Neural progenitor cell (in vitro differentiated cells): Measurements from ENCODE around the gene MYO16. TPM values are rescaled to one million over a fixed set of nuclear protein-coding genes. Genes with fewer than 3 reads are reported as not detected.

Source experiments
- DNase-seq: peaks from one replicate; pipeline ENCODE4 v3.0.0-alpha.2; 2016; ENCODE audit warnings: low spot score
- H2AFZ ChIP-seq: fragments of 200-600 bp; sonication (generic); replicated peaks from 2 replicates; pipeline ENCODE4 v1.6.1; 2016; ENCODE audit warnings: antibody characterized with exemption
- H3F3A ChIP-seq: fragments of 200-600 bp; sonication (generic); 2 replicates; pipeline ENCODE4 v1.6.1; 2016; ENCODE audit warnings: antibody characterized with exemption, low read depth
- H3K27ac ChIP-seq: fragments of 200-600 bp; sonication (generic); 2 replicates; pipeline ENCODE4 v1.5.1; 2016; ENCODE audit warnings: mild to moderate bottlenecking
- H3K27me3 ChIP-seq: fragments of 200-600 bp; sonication (generic); 2 replicates; pipeline ENCODE4 v1.6.1; 2016; ENCODE audit warnings: mild to moderate bottlenecking, moderate library complexity
- H3K36me3 ChIP-seq: fragments of 200-600 bp; sonication (generic); 2 replicates; pipeline ENCODE4 v1.5.1; 2016
- H3K4me1 ChIP-seq: fragments of 200-600 bp; sonication (generic); 2 replicates; pipeline ENCODE4 v1.6.1; 2016; ENCODE audit warnings: mixed run types
- H3K4me2 ChIP-seq: fragments of 200-600 bp; sonication (generic); 2 replicates; pipeline ENCODE4 v1.6.1; 2016
- H3K4me3 ChIP-seq: fragments of 200-600 bp; sonication (generic); 2 replicates; pipeline ENCODE4 v1.5.1; 2016
- H3K79me2 ChIP-seq: fragments of 200-600 bp; sonication (generic); 2 replicates; pipeline ENCODE4 v1.6.1; 2016; ENCODE audit warnings: low read depth
- H3K9ac ChIP-seq: fragments of 200-600 bp; sonication (generic); 2 replicates; pipeline ENCODE4 v1.6.1; 2016
- H3K9me3 ChIP-seq: fragments of 200-600 bp; sonication (generic); 2 replicates; pipeline ENCODE4 v1.5.1; 2016; ENCODE audit warnings: low read depth
- H4K20me1 ChIP-seq: fragments of 200-600 bp; sonication (generic); 2 replicates; pipeline ENCODE4 v1.6.1; 2016; ENCODE audit warnings: low read depth
- H3K27ac Mint-ChIP-seq: 3 replicates; pipeline ENCODE4 v1.8.0; 2021; ENCODE audit warnings: mixed read lengths
- H3K27me3 Mint-ChIP-seq: 2 replicates; pipeline ENCODE4 v1.8.0; 2022; ENCODE audit warnings: low read depth, mild to moderate bottlenecking, inconsistent platforms, moderate library complexity, mixed read lengths; ENCODE audit not compliant: insufficient read depth
- H3K36me3 Mint-ChIP-seq: 3 replicates; pipeline ENCODE4 v1.8.0; 2021; ENCODE audit warnings: mixed read lengths
- H3K4me1 Mint-ChIP-seq: 3 replicates; pipeline ENCODE4 v1.8.0; 2021; ENCODE audit warnings: mixed read lengths
- H3K4me3 Mint-ChIP-seq: 3 replicates; pipeline ENCODE4 v1.8.0; 2021; ENCODE audit warnings: mild to moderate bottlenecking, moderate library complexity, mixed read lengths
- H3K9me3 Mint-ChIP-seq: 3 replicates; pipeline ENCODE4 v1.8.0; 2020; ENCODE audit warnings: mixed read lengths
- EZH2 ChIP-seq: fragments of 200-600 bp; sonication (generic); IDR thresholded peaks from 2 replicates; pipeline ENCODE4 v1.6.1; 2017; ENCODE audit warnings: antibody characterized with exemption, mild to moderate bottlenecking, moderate library complexity
- EZH2phosphoT487 ChIP-seq: fragments of 200-600 bp; sonication (generic); IDR thresholded peaks from 2 replicates; pipeline ENCODE4 v1.6.1; 2017; ENCODE audit warnings: antibody characterized with exemption
- total RNA-seq: library from RNA; depleted of rRNA; stranded (reverse); fragments of >200 nt; gene quantifications from 2 replicates; pipeline ENCODE4 v1.2.3, GENCODE V29; 2015; ENCODE audit warnings: low replicate concordance
- TF ChIP-seq, protein P1 (sequence below): fragments of 200-600 bp; sonication (generic); IDR thresholded peaks from 2 replicates; pipeline ENCODE4 v1.5.1; 2017; ENCODE audit warnings: antibody characterized with exemption, mild to moderate bottlenecking

The MYO16 gene
- total RNA-seq, 1 donor from 2014 or later, result 0.41 TPM

DNA sequence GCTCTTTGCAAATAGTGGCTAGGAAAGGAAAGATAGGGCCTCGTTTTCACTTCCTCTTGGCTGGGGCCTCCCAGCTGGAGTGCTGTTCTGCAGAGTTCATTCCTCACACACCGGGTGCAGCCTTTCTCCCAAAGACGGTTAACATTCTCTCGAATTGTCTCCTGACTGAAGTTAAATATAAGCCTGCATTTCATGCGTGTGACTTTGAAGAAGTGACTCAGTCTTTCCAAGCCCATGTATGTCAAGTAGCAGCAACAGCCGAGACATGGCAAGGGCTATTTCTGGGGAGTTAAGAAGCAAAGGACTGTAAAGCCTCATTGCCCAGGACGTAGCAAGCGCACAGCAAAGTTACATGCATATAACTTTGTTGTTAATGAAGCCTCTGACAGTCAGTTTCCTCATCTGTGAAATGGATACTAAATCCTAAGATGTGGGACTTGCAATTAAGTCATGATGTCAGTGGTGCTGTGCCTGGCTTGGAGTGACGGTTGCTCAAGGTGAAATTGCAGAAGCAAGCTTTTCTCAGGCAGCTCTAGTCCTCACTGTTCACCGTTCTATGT lies 502.4 kb downstream of the MYO16 start:
- Histone ChIP-seq H3K4me2 (no peak overlapping the region), H3K27me3 (no peaks in the 10 kb centered on the region), H3K27ac (no peak overlapping the region), H3K79me2 (no peaks in the 10 kb centered on the region), H3K4me1 (peaks cover 12% of the 10 kb centered on the region), H3K36me3 (no peaks in the 10 kb centered on the region), H3K4me3 (no peak overlapping the region), H3K9me3 (no peaks in the 10 kb centered on the region), H3F3A (no peaks in the 10 kb centered on the region), H2AFZ (no peak overlapping the region), H4K20me1 (no peaks in the 10 kb centered on the region), H3K9ac (no peak overlapping the region)
- H3K27me3 Mint-ChIP-seq, result no peaks in the 10 kb centered on the region
- no peak overlapping the region for H3K27ac Mint-ChIP-seq
- peaks cover 26% of the 10 kb centered on the region for H3K4me1 Mint-ChIP-seq
- TF ChIP-seq, protein P1, sequence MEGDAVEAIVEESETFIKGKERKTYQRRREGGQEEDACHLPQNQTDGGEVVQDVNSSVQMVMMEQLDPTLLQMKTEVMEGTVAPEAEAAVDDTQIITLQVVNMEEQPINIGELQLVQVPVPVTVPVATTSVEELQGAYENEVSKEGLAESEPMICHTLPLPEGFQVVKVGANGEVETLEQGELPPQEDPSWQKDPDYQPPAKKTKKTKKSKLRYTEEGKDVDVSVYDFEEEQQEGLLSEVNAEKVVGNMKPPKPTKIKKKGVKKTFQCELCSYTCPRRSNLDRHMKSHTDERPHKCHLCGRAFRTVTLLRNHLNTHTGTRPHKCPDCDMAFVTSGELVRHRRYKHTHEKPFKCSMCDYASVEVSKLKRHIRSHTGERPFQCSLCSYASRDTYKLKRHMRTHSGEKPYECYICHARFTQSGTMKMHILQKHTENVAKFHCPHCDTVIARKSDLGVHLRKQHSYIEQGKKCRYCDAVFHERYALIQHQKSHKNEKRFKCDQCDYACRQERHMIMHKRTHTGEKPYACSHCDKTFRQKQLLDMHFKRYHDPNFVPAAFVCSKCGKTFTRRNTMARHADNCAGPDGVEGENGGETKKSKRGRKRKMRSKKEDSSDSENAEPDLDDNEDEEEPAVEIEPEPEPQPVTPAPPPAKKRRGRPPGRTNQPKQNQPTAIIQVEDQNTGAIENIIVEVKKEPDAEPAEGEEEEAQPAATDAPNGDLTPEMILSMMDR, result no peak
- TF ChIP-seq EZH2 (no peak), EZH2phosphoT487 (no peak)
- no peaks in the 10 kb centered on the region for H3K36me3 Mint-ChIP-seq
- DNase-seq, result no peak
- H3K4me3 Mint-ChIP-seq, result no peak overlapping the region
- no peaks in the 10 kb centered on the region for H3K9me3 Mint-ChIP-seq

DNA sequence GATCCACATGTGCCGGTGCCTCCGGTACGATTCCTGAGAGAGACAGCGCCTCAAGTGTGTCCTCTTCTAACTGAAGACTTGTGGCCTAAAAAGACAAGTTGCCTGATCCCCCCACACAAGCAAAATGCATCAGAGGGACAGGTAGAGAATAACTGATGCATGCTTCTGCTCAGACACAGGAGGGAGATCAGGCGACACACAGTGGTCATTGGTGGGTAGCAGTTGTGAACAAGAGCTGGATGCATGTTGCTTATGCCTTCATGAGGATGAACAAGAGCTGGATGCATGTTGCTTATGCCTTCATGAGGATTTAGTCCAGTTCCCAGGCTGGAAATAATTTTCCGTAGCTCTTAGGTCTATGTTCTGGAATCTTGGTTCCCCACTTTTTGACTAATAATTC lies 505.6 kb downstream of the MYO16 start:
- Mint-ChIP-seq H3K27ac (peak overlapping the region; percentile 16), H3K4me3 (no peak overlapping the region), H3K4me1 (peaks cover 21% of the 10 kb centered on the region), H3K36me3 (peaks cover 6% of the 10 kb centered on the region), H3K27me3 (no peaks in the 10 kb centered on the region), H3K9me3 (peaks cover 9% of the 10 kb centered on the region)
- H3K4me2 ChIP-seq, result no peak overlapping the region
- no peaks in the 10 kb centered on the region for H3K36me3 ChIP-seq
- DNase-seq, result no peak
- H3K79me2 ChIP-seq, result no peaks in the 10 kb centered on the region
- H4K20me1 ChIP-seq, result no peaks in the 10 kb centered on the region
- TF ChIP-seq, protein P1, result peak; percentile 31
- TF ChIP-seq EZH2phosphoT487, result no peak
- H3K27ac ChIP-seq, result no peak overlapping the region
- no peaks in the 10 kb centered on the region for H3F3A ChIP-seq
- H2AFZ ChIP-seq, result no peak overlapping the region
- peaks cover 5% of the 10 kb centered on the region for H3K4me1 ChIP-seq
- H3K9ac ChIP-seq, result no peak overlapping the region
- no peak overlapping the region for H3K4me3 ChIP-seq
- no peaks in the 10 kb centered on the region for H3K9me3 ChIP-seq
- H3K27me3 ChIP-seq, result no peaks in the 10 kb centered on the region

DNA sequence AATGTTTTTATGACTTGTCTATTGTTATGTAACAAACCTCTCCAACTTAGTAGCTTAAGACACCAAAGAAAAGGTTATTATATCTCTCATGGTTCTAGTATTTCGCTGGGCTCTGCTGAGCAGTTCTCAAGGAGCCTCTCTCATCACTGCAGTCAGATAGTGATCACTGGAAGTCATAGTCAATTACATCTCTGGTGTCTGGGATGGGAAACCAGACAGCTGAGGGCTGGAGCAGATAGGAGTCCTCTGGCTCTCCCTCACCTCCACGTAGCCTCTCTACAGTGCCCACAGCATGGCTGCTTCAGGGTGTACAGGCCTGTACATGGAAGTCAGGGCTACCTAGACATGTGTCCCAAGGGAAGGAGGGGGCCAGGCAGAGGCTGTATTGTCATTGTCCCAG lies 507.5 kb downstream of the MYO16 start:
- Histone ChIP-seq H3K4me1 (no peaks in the 10 kb centered on the region), H3K27ac (no peak overlapping the region), H3K27me3 (no peaks in the 10 kb centered on the region), H3K4me2 (no peak overlapping the region), H2AFZ (no peak overlapping the region), H3F3A (no peaks in the 10 kb centered on the region), H3K9ac (no peak overlapping the region), H3K9me3 (no peaks in the 10 kb centered on the region), H3K79me2 (no peaks in the 10 kb centered on the region), H4K20me1 (no peaks in the 10 kb centered on the region), H3K36me3 (no peaks in the 10 kb centered on the region), H3K4me3 (no peak overlapping the region)
- TF ChIP-seq EZH2 (no peak), EZH2phosphoT487 (no peak)
- TF ChIP-seq, protein P1, result no peak
- H3K4me3 Mint-ChIP-seq, result no peak overlapping the region
- no peaks in the 10 kb centered on the region for H3K27me3 Mint-ChIP-seq
- H3K9me3 Mint-ChIP-seq, result peaks cover 15% of the 10 kb centered on the region
- H3K4me1 Mint-ChIP-seq, result peaks cover 7% of the 10 kb centered on the region
- DNase-seq, result no peak
- H3K27ac Mint-ChIP-seq, result no peak overlapping the region
- H3K36me3 Mint-ChIP-seq, result peaks cover 7% of the 10 kb centered on the region
